Fibroblast of mammary gland (primary cell): ENCODE results near the gene HTATIP2.
A peak's percentile ranks its signal among the peaks of the same experiment; 100 is the strongest.

Experiments
- DNase-seq: peaks from one replicate; pipeline ENCODE4 v3.0.0-alpha.2; 2010; ENCODE audit warnings: low read depth
- H3K4me3 ChIP-seq: 2 replicates; pipeline ENCODE4 v1.5.1; 2011; ENCODE audit warnings: low read depth, mild to moderate bottlenecking, low read length, moderate library complexity; ENCODE audit not compliant: control insufficient read depth
- CTCF ChIP-seq: conservative IDR thresholded peaks from 2 replicates; pipeline ENCODE4 v1.5.1; 2011; ENCODE audit warnings: low read depth, low read length, inconsistent platforms; ENCODE audit not compliant: control insufficient read depth, insufficient read depth

The HTATIP2 gene

GRCh38 chr11:20363500-20364340 is at the start of gene HTATIP2:
Gene HTATIP2 (plus strand): TSS chr11:20363714. CDS start chr11:20364238, 524 bp downstream.
- TF ChIP-seq CTCF = no peak
- no peak for DNase-seq
- H3K4me3 ChIP-seq = peak within 1 kb of the TSS; percentile 51

GRCh38 chr11:20315800-20316199 is 47.7 kb upstream of the HTATIP2 start:
- no peak for TF ChIP-seq CTCF
- no peak overlapping the region for H3K4me3 ChIP-seq
- no peak for DNase-seq

GRCh38 chr11:20321177-20321576 is 42.3 kb upstream of the HTATIP2 start:
- no peak for DNase-seq
- no peak overlapping the region for H3K4me3 ChIP-seq
- no peak for TF ChIP-seq CTCF

GRCh38 chr11:20327377-20327935 is 36.1 kb upstream of the HTATIP2 start:
- no peak overlapping the region for H3K4me3 ChIP-seq
- DNase-seq = no peak
- TF ChIP-seq CTCF = no peak

- TF ChIP-seq CTCF = no peak
- no peak for DNase-seq
- H3K4me3 ChIP-seq = no peak overlapping the region
Measured at GRCh38 chr11:20336056-20336455, 27.5 kb upstream of the HTATIP2 start.

GRCh38 chr11:20337526-20338154 is 25.9 kb upstream of the HTATIP2 start:
- peak; percentile 40 for DNase-seq
- peak; percentile 55 for TF ChIP-seq CTCF
- H3K4me3 ChIP-seq = no peak overlapping the region
